ENCODE results near the gene HK3.

GRCh38 chr5:176886336-176887251, 12.6 kb downstream of the HK3 start:
- no peak for TF ChIP-seq CTCF (IDR thresholded peaks at IDR 0.05; ENCODE audit: control extremely low read depth in 1 of 3, insufficient read depth in 1 of 3, low read depth in 1 of 3, low read length in 3 of 3)
- no peak for TF ChIP-seq POLR2A (IDR thresholded peaks at IDR 0.05; ENCODE audit: control extremely low read depth in 1 of 2, low read depth in 2 of 2, low read length in 2 of 2)
- no peak for TF ChIP-seq RBBP5 (IDR thresholded peaks at IDR 0.05; ENCODE audit: borderline replicate concordance, low read depth, low read length)
- no peak for TF ChIP-seq SAP30 (IDR thresholded peaks at IDR 0.05; ENCODE audit: insufficient read depth, insufficient replicate concordance, low read length)
- no peak for TF ChIP-seq MAX (IDR thresholded peaks at IDR 0.05)
- TF ChIP-seq RAD21 (IDR thresholded peaks at IDR 0.05 in 1 of 2, conservative IDR thresholded peaks at IDR 0.05 in 1 of 2; ENCODE audit: low read depth in 2 of 2, low read length in 2 of 2): no peak
- TF ChIP-seq EZH2 (IDR thresholded peaks at IDR 0.05; ENCODE audit: low read depth, low read length, severe bottlenecking): no peak
- TF ChIP-seq ZNF274 (IDR thresholded peaks at IDR 0.05; ENCODE audit: borderline replicate concordance, extremely low read depth, low read length): no peak
- no peak for TF ChIP-seq RXRA (IDR thresholded peaks at IDR 0.05; ENCODE audit: insufficient read depth, low read depth, low read length)
- no peak for TF ChIP-seq EGR1 (IDR thresholded peaks at IDR 0.05; ENCODE audit: borderline replicate concordance, low read depth, low read length)

Measured in H1 (cell line).